Stomach (tissue), 4 donors: ENCODE measurements around the gene C22orf15.

ENCODE experiments used
- POLR2A ChIP-seq, 4 donors: fragments of 450-650 bp; IDR thresholded peaks; one replicate each; pipeline ENCODE4 v1.6.1; 2016; ENCODE audit warnings: antibody characterized with exemption in 4 of 4, control low read depth in 2 of 4, mild to moderate bottlenecking in 1 of 4, moderate library complexity in 1 of 4
- TF ChIP-seq, protein P1 (sequence below), 7 experiments: fragments of 450-650 bp in 4 of 7; fragments of 200-600 bp in 3 of 7; sonication (generic) in 3 of 7; IDR thresholded peaks; one replicate each; pipeline ENCODE4 v1.5.1; 2016 to 2019; ENCODE audit warnings: antibody characterized with exemption in 7 of 7, control low read depth in 2 of 7, mild to moderate bottlenecking in 1 of 7

DNA sequence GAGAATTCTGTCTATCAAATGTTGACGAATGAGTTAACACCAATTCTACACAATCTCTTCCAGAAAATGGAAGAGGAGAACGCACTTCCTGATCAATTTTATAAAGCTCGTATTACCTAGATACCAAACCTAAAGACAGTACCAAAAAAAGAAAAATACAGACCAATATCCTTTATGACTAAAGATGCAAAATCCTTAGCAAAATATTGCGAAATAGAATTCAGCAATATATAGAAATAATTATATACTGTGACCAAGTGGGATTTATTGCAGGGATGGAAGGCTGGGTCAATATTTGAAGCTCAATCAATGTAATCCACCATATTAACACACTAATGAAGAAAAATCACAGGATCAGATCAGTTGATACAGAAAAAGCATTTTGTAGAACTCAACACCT, 49.6 kb downstream of the C22orf15 start:
- TF ChIP-seq, protein P1, sequence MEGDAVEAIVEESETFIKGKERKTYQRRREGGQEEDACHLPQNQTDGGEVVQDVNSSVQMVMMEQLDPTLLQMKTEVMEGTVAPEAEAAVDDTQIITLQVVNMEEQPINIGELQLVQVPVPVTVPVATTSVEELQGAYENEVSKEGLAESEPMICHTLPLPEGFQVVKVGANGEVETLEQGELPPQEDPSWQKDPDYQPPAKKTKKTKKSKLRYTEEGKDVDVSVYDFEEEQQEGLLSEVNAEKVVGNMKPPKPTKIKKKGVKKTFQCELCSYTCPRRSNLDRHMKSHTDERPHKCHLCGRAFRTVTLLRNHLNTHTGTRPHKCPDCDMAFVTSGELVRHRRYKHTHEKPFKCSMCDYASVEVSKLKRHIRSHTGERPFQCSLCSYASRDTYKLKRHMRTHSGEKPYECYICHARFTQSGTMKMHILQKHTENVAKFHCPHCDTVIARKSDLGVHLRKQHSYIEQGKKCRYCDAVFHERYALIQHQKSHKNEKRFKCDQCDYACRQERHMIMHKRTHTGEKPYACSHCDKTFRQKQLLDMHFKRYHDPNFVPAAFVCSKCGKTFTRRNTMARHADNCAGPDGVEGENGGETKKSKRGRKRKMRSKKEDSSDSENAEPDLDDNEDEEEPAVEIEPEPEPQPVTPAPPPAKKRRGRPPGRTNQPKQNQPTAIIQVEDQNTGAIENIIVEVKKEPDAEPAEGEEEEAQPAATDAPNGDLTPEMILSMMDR (IDR thresholded peaks at IDR 0.05), result no peak
- TF ChIP-seq POLR2A (IDR thresholded peaks at IDR 0.05), result no peak
